Mesenchymal stem cell (in vitro differentiated cells and primary cell): Measurements from ENCODE around the gene PINK1.

Source experiments
- DNase-seq: peaks from one replicate; pipeline ENCODE4 v3.0.0-alpha.2; 2013
- H2AFZ ChIP-seq: one replicate; pipeline ENCODE4 v1.6.1; 2013; ENCODE audit warnings: low read depth, mild to moderate bottlenecking, control low read depth, inconsistent platforms, low read length, moderate library complexity
- H2AK5ac ChIP-seq: 2 replicates; pipeline ENCODE4 v1.6.1; 2013; ENCODE audit warnings: low read length, moderate library complexity, mild to moderate bottlenecking, inconsistent platforms; ENCODE audit not compliant: severe bottlenecking
- H2BK120ac ChIP-seq: one replicate; pipeline ENCODE4 v1.6.1; 2013; ENCODE audit warnings: low read depth, mild to moderate bottlenecking, inconsistent platforms, low read length, moderate library complexity
- H2BK12ac ChIP-seq, 2 experiments: one replicate each; pipeline ENCODE4 v1.6.1; 2013; ENCODE audit warnings: inconsistent platforms in 2 of 2, low read length in 2 of 2, mild to moderate bottlenecking in 2 of 2, moderate library complexity in 2 of 2, control low read depth in 1 of 2
- H2BK15ac ChIP-seq: one replicate; pipeline ENCODE4 v1.6.1; 2013; ENCODE audit warnings: mild to moderate bottlenecking, low read depth, inconsistent platforms; ENCODE audit not compliant: poor library complexity, severe bottlenecking
- H2BK5ac ChIP-seq: 2 replicates; pipeline ENCODE4 v1.6.1; 2013; ENCODE audit warnings: low read depth, mild to moderate bottlenecking, low read length, control low read depth, inconsistent platforms; ENCODE audit not compliant: poor library complexity, severe bottlenecking
- H3K14ac ChIP-seq, 2 experiments: one replicate each; pipeline ENCODE4 v1.6.1; 2013; ENCODE audit warnings: inconsistent platforms in 2 of 2, low read length in 2 of 2, control low read depth in 1 of 2, mild to moderate bottlenecking in 1 of 2, moderate library complexity in 1 of 2
- H3K18ac ChIP-seq, 2 experiments: one replicate each; pipeline ENCODE4 v1.6.1; 2013; ENCODE audit warnings: inconsistent platforms in 2 of 2, low read length in 2 of 2, control low read depth in 1 of 2, low read depth in 1 of 2, mild to moderate bottlenecking in 1 of 2
- H3K23ac ChIP-seq, 2 experiments: one replicate each; pipeline ENCODE4 v1.6.1; 2013; ENCODE audit warnings: inconsistent platforms in 2 of 2, low read length in 2 of 2, mild to moderate bottlenecking in 2 of 2, moderate library complexity in 2 of 2, control low read depth in 1 of 2
- H3K27ac ChIP-seq: 2 replicates; pipeline ENCODE4 v1.5.1; 2013; ENCODE audit warnings: mild to moderate bottlenecking, moderate library complexity, low read length, control low read depth, inconsistent platforms; ENCODE audit not compliant: poor library complexity, severe bottlenecking
- H3K27me3 ChIP-seq, 2 experiments: 2 replicates each; pipeline versions ENCODE4 v1.6.1 to v1.7.0; 2013; ENCODE audit warnings: low read length in 2 of 2, mild to moderate bottlenecking in 2 of 2, moderate library complexity in 2 of 2, control low read depth in 1 of 2, inconsistent platforms in 1 of 2; ENCODE audit not compliant: control insufficient read depth in 1 of 2, insufficient read depth in 1 of 2
- H3K36me3 ChIP-seq, 2 experiments: 2 replicates each; pipeline versions ENCODE4 v1.6.1 to v1.7.0; 2013; ENCODE audit warnings: low read length in 2 of 2, control low read depth in 1 of 2, inconsistent platforms in 1 of 2, low read depth in 1 of 2, mild to moderate bottlenecking in 1 of 2; ENCODE audit not compliant: insufficient read depth in 2 of 2, control insufficient read depth in 1 of 2
- H3K4ac ChIP-seq, 2 experiments: one replicate each; pipeline ENCODE4 v1.6.1; 2013; ENCODE audit warnings: inconsistent platforms in 2 of 2, low read length in 2 of 2, mild to moderate bottlenecking in 2 of 2, moderate library complexity in 2 of 2, control low read depth in 1 of 2, low read depth in 1 of 2
- H3K4me1 ChIP-seq: 2 replicates; pipeline ENCODE4 v1.6.1; 2013; ENCODE audit warnings: low read depth, low read length, control low read depth; ENCODE audit not compliant: control insufficient read depth, insufficient read depth
- H3K4me2 ChIP-seq: 2 replicates; pipeline ENCODE4 v1.6.1; 2013; ENCODE audit warnings: low read length, mild to moderate bottlenecking, inconsistent platforms; ENCODE audit not compliant: poor library complexity, severe bottlenecking
- H3K4me3 ChIP-seq, 2 experiments: 2 replicates each; pipeline versions ENCODE4 v1.5.1 to v1.7.0; 2013; ENCODE audit warnings: low read length in 2 of 2, mild to moderate bottlenecking in 2 of 2, control low read depth in 1 of 2, low read depth in 1 of 2; ENCODE audit not compliant: insufficient read depth in 1 of 2
- H3K79me1 ChIP-seq: replicated peaks from 2 replicates; pipeline ENCODE4 v1.6.1; 2013; ENCODE audit warnings: mild to moderate bottlenecking, control low read depth, low read length, inconsistent platforms; ENCODE audit not compliant: poor library complexity, severe bottlenecking
- H3K9ac ChIP-seq: 2 replicates; pipeline ENCODE4 v1.7.0; 2013; ENCODE audit warnings: mild to moderate bottlenecking, low read length, moderate library complexity
- H3K9me3 ChIP-seq: 2 replicates; pipeline ENCODE4 v1.7.0; 2013; ENCODE audit warnings: mild to moderate bottlenecking, low read length; ENCODE audit not compliant: control insufficient read depth
- H4K8ac ChIP-seq: one replicate; pipeline ENCODE4 v1.6.1; 2013; ENCODE audit warnings: inconsistent platforms, mild to moderate bottlenecking, low read length, moderate library complexity
- H4K91ac ChIP-seq: one replicate; pipeline ENCODE4 v1.6.1; 2013; ENCODE audit warnings: mild to moderate bottlenecking, low read length, inconsistent platforms
- WGBS: methylation state at CpG from one replicate; pipeline ENCODE4 v1.1.7; 2013; ENCODE audit warnings: mixed read lengths; 5-methylcytosine and 5-hydroxymethylcytosine counted together

PINK1 gene

GRCh38 chr1:20660847-20661206 lies 27.6 kb downstream of the PINK1 start:
- Histone ChIP-seq H3K36me3 (peaks cover 23 to 38% of the 10 kb centered on the region in 2 experiments), H2AFZ (peak overlapping the region; percentile 78), H3K79me1 (peaks cover 14% of the 10 kb centered on the region), H2BK12ac (no peak overlapping the region), H4K8ac (peak overlapping the region; percentile 82), H3K9ac (peak overlapping the region; percentile 90), H3K27me3 (no peaks in the 10 kb centered on the region), H3K4ac (peak overlapping the region; percentile 29 to 60), H3K4me1 (peaks cover 12% of the 10 kb centered on the region), H3K27ac (peak overlapping the region; percentile 49), H4K91ac (peak overlapping the region; percentile 3), H3K9me3 (no peaks in the 10 kb centered on the region), H3K14ac (peak overlapping the region in 1 of 2 experiments; percentile 76), H2BK15ac (peak overlapping the region; percentile 2), H2BK5ac (no peak overlapping the region), H2AK5ac (no peak overlapping the region), H3K18ac (peak overlapping the region; percentile 5 to 79), H3K4me3 (peak overlapping the region; percentile 91 to 92), H3K4me2 (peak overlapping the region; percentile 53), H2BK120ac (peak overlapping the region; percentile 0), H3K23ac (no peak overlapping the region)
- DNase-seq = no peak
- WGBS = 2% methylated on average over 12 of the region's 20 CpGs

- H3K9ac ChIP-seq = peak within 1 kb of the TSS; percentile 90
- peak within 1 kb of the TSS; percentile 91 to 92 for H3K4me3 ChIP-seq
- no peaks in the 10 kb centered on the region for H3K9me3 ChIP-seq
Measured at GRCh38 chr1:20661207-20662109, 28.2 kb downstream of the PINK1 start, which contains the start of gene DDOST. Gene DDOST (minus strand): TSS chr1:20661369. CDS start chr1:20661350, 19 bp downstream.

GRCh38 chr1:20662110-20662475 lies 28.8 kb downstream of the PINK1 start:
- Histone ChIP-seq H3K4me1 (peaks cover 10% of the 10 kb centered on the region), H3K4me2 (peak overlapping the region; percentile 64), H4K8ac (peak overlapping the region; percentile 96), H3K9ac (peak overlapping the region; percentile 90), H2BK15ac (no peak overlapping the region), H3K4ac (peak overlapping the region; percentile 16 to 81), H4K91ac (no peak overlapping the region), H2BK12ac (no peak overlapping the region), H3K18ac (no peak overlapping the region), H3K9me3 (no peaks in the 10 kb centered on the region), H2AK5ac (peak overlapping the region; percentile 21), H3K27ac (no peak overlapping the region), H3K27me3 (no peaks in the 10 kb centered on the region), H3K79me1 (peaks cover 10% of the 10 kb centered on the region), H3K4me3 (peak overlapping the region in 1 of 2 experiments; percentile 91), H2BK5ac (no peak overlapping the region), H3K23ac (no peak overlapping the region), H2AFZ (peak overlapping the region; percentile 79), H3K36me3 (peaks cover 13 to 26% of the 10 kb centered on the region in 2 experiments), H3K14ac (peak overlapping the region in 1 of 2 experiments; percentile 87), H2BK120ac (no peak overlapping the region)
- 68% methylated on average over 7 of the region's 7 CpGs for WGBS
- peak; percentile 2 for DNase-seq

More at GRCh38 chr1:20661207-20662109, 28.2 kb downstream of the PINK1 start, which contains the start of gene DDOST:
- H3K36me3 ChIP-seq = peaks cover 16 to 32% of the 10 kb centered on the region in 2 experiments
- H2BK5ac ChIP-seq = peak within 1 kb of the TSS; percentile 39
- WGBS = 4% methylated on average over 45 of the region's 58 CpGs
- H2AFZ ChIP-seq = peak within 1 kb of the TSS; percentile 79
- peak within 1 kb of the TSS; percentile 0 for H2BK120ac ChIP-seq
- H3K4me2 ChIP-seq = peak within 1 kb of the TSS; percentile 64
- peak within 1 kb of the TSS; percentile 21 for H2AK5ac ChIP-seq
- H3K18ac ChIP-seq = peak within 1 kb of the TSS; percentile 75 to 96
- peak; percentile 99 for DNase-seq
- peaks cover 13% of the 10 kb centered on the region for H3K79me1 ChIP-seq
- peak within 1 kb of the TSS; percentile 96 for H4K8ac ChIP-seq
- H3K14ac ChIP-seq = peak within 1 kb of the TSS in 1 of 2 experiments; percentile 87
- peak within 1 kb of the TSS; percentile 54 for H3K27ac ChIP-seq
- peak within 1 kb of the TSS; percentile 29 to 81 for H3K4ac ChIP-seq
- H4K91ac ChIP-seq = peak within 1 kb of the TSS; percentile 93
- H2BK15ac ChIP-seq = peak within 1 kb of the TSS; percentile 2
- peaks cover 12% of the 10 kb centered on the region for H3K4me1 ChIP-seq
- H3K23ac ChIP-seq = no peak within 1 kb of the TSS
- H2BK12ac ChIP-seq = no peak within 1 kb of the TSS
- H3K27me3 ChIP-seq = no peaks in the 10 kb centered on the region

- Histone ChIP-seq H3K4me2 (no peak overlapping the region), H2AK5ac (no peak overlapping the region), H3K23ac (no peak overlapping the region), H2BK5ac (no peak overlapping the region), H3K27ac (no peak overlapping the region), H4K8ac (no peak overlapping the region), H3K4me3 (no peak overlapping the region), H3K18ac (no peak overlapping the region), H3K36me3 (peaks cover under 1 to 13% of the 10 kb centered on the region in 2 experiments), H3K14ac (no peak overlapping the region), H2BK15ac (no peak overlapping the region), H3K9me3 (no peaks in the 10 kb centered on the region), H3K4ac (no peak overlapping the region), H3K4me1 (peaks cover 10% of the 10 kb centered on the region), H3K27me3 (no peaks in the 10 kb centered on the region), H4K91ac (no peak overlapping the region), H2BK12ac (no peak overlapping the region), H3K79me1 (peaks cover 4% of the 10 kb centered on the region), H3K9ac (no peak overlapping the region), H2BK120ac (no peak overlapping the region), H2AFZ (no peak overlapping the region)
- no peak for DNase-seq
- WGBS = 96% methylated on average over 1 of the region's 1 CpG
Measured at GRCh38 chr1:20663365-20663764, 30.1 kb downstream of the PINK1 start.
